Left colon (tissue), 2 donors: ENCODE data around the gene CPVL. TPM values are rescaled to one million over a fixed set of nuclear protein-coding genes. Genes with fewer than 3 reads are reported as not detected.

Source experiments
- ATAC-seq: fragments of 200-7000 bp; cut with Tn5 transposase; one replicate; pipeline ENCODE4 v1.9.1; 2020; ENCODE audit warnings: mild to moderate bottlenecking, moderate library complexity
- DNase-seq, 2 donors: peaks; one replicate each; pipeline ENCODE4 v3.0.0-alpha.2; 2020
- intact Hi-C, 2 donors: fragments of 100-400 bp; cut with DNase I in 1 of 2; cut with micrococcal nuclease in 1 of 2; formaldehyde crosslinking; loops; one replicate each; pipeline versions ENCODE4 v1.11.2 to v1.14.0; 2022; cut with DNase I, micrococcal nuclease
- total RNA-seq, 2 donors: library from RNA; stranded (reverse); fragmentation: NEBNext Ultra II Directional; extraction: Animal tissue kit (Norgen Biotek cat#: 25700); gene quantifications; one replicate each; pipeline ENCODE4 v1.2.1, GENCODE V29; 2021
- donor health status: DM: no; HTN: no; CAD: no.
- donor health status: DM: yes; HTN: yes; CAD: no.

The CPVL gene
- total RNA-seq, 2 donors from 2014 or later, result 4.7 to 18.4 TPM

GRCh38 chr7:29035044-29035740, 111.1 kb downstream of the CPVL start:
- intact Hi-C loops, result no loop called here
- DNase-seq (no peak), ATAC-seq (no peak)

GRCh38 chr7:29033584-29033983, 112.8 kb downstream of the CPVL start:
- ATAC-seq, result no peak
- no peak for DNase-seq
- intact Hi-C loops, result no loop called here

- intact Hi-C loops, result no loop called here
- DNase-seq (no peak), ATAC-seq (no peak)
Measured at GRCh38 chr7:29032146-29032545, 114.2 kb downstream of the CPVL start.

- ATAC-seq, result no peak
- intact Hi-C loops, result no loop called here
Measured at GRCh38 chr7:29030781-29031275, 115.5 kb downstream of the CPVL start.

DNA sequence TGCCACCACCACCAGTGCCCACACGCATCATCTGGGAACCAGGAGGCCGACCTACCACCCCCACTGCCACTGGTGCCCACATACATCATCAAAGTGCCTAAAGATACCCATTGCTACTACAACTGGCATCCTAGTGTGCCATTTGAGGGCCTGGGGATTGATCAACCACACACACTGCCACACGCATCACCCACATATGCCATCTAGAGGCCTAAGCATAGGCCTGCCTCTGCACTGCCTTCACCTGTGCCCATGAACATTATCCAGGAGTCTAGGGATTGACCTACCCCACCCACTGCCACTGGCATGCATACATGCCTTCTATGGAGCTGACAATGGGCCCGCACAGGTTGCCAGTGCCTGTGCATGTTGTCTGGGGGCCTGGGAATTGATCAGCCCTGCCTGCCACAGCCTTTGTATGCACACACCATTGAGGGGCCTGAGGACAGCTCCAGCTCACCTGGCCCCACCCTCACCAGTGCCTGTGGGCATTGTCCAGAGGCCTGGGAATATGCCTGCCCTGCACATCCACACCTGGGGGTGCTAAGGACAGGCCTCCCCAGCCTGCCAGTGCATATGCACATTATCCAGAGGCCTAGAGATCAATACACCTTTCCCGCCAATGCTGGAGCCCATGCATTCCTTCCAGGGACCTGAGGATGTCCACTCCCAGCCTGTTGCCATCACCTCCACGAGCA, 123.9 kb downstream of the CPVL start:
- intact Hi-C loops, result no loop called here
- DNase-seq (no peak), ATAC-seq (no peak)

More at GRCh38 chr7:29030781-29031275, 115.5 kb downstream of the CPVL start:
- DNase-seq, result no peak

GRCh38 chr7:29019896-29020295, 126.4 kb downstream of the CPVL start:
- intact Hi-C loops, result no loop called here
- no peak for DNase-seq
- ATAC-seq, result no peak

DNA sequence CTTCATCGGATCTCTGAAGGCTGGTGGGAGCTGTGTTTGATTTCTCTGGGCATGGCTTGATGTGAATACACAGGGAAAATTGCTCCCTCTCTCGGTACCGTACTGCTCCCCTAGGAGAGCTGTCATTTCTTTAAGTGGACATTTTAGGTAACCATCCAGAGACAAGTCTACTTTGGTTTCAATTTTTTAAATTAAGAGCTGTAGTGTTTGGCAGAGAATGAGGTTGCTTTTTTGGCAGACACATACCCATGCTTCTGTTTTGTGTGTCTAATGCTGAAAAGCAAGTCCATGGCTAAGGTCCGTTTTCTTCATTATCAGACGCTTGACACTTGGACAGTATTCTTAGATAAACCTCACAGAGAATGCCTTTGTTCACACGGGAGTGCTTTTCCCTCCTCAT, 127.0 kb downstream of the CPVL start:
- DNase-seq (no peak), ATAC-seq (no peak)
- intact Hi-C loops, result no loop called here

DNA sequence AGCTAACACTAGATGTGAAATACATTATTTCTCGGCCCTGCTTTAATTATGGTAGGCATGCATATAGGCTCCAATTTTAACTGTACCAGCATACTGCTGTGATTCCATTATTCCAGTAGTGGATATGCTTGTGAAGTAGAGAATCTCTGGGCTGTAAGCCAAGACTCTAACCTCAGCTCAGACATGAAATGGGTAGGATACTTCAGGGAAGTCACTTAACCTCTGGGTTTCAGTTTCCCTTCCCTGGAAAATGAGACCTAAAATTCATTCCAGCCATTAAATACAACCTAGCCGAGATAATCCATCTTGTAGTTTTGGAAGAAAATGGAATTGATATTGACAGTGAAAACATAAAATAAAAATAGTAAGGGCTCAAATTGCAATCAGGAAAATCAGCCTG, 128.6 kb downstream of the CPVL start:
- intact Hi-C loops, result no loop called here
- DNase-seq (no peak), ATAC-seq (no peak)

DNA sequence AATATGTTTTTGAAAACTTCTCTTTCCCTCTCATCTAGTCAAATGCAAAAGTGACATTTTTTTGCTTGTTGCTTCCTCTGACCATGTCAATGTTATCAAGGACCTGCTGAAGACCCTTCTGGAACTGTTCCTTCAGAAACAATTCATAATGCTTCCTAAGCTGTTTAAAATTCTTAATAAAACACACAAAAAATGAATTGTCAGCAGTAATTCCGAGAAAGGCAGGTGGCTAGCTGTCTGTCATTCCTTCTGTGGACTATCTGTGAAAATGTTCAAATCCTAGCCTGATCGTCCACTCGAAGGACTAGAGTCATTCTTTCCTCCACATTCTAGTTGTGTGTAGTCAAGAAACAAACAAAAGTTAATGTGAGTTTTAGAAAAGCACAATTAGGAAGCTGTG, 131.6 kb downstream of the CPVL start:
- ATAC-seq (no peak), DNase-seq (no peak)
- intact Hi-C loops, result no loop called here

DNA sequence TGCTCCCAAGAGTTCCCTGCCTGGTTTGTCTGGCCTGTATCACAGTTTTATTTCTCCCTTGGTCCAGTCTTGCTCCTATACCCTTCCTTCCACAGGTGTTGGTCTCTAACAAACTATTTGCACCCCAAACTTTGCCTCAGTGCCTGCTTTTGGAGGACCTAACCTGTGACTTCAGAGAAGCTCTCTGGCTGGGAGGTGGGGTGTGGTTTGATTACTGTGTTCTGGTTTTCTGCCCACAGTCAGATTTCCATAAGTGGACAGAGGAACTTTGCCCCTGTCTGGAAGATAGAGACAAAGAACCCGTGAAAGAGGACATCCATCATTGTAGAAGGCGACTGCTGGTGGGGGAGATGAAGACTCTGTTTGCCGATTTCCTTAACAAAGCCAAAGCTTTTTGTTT, 132.4 kb downstream of the CPVL start:
- ATAC-seq (no peak), DNase-seq (no peak)
- intact Hi-C loops, result no loop called here

DNA sequence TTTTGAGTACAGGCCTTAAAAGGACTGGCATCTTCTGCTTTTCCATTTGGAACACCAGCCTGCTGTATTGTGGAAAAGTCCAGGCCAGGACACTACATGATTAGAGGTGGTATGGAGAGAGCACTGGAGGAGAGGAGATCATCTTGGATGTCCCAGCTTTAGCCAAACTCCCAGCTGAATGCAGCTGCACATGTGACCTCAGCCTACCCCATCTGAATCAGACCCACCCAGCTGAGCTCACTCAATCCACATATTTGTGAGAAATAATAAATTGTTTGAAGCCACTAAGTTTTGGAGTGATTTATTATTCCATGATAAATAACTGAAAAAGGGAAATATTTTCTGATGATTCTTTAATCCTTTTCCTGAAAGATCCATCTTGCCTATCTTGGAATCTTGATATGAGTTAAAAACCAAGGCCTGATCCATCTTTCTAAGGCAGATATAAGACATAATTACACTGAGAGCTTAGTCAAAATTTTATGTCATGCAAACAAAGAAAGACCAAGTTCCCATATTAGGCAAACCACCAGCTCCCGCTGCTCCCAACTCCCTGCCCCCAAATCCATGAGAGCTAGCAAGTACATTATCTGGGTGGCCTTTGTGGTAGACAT, 133.1 kb downstream of the CPVL start:
- intact Hi-C loops, result no loop called here
- no peak for ATAC-seq
- DNase-seq, result no peak

GRCh38 chr7:29009947-29010346, 136.4 kb downstream of the CPVL start:
- DNase-seq (no peak), ATAC-seq (no peak)
- intact Hi-C loops, result no loop called here

DNA sequence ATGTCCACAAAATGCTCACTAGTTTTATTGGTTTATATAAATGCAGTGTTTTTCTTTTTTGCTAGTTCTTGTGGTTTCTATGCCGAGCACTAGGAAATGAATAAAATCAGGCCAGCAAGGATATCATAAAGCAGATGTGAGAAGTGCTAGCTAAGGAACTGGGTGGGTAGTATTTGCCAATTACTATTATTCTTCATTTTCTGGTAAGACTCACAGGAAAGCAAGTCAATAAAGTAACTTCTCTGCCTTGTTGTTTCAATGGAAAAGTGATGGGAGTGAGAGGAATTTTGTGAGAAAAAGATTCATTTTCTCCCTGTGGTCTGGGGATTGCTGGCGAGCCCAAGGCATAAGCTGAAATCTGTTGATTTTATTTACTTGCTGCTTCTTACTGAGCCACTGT, 137.7 kb downstream of the CPVL start:
- intact Hi-C loops, result no loop called here
- DNase-seq (no peak), ATAC-seq (no peak)

- intact Hi-C loops, result no loop called here
- DNase-seq, result no peak
- ATAC-seq, result no peak
Measured at GRCh38 chr7:29007127-29007526, 139.2 kb downstream of the CPVL start.

- ATAC-seq, result peak; percentile 82
- intact Hi-C loops, result no loop called here
- DNase-seq, result no peak
Measured at GRCh38 chr7:29005829-29006228, 140.5 kb downstream of the CPVL start.

- DNase-seq (no peak), ATAC-seq (no peak)
- intact Hi-C loops, result no loop called here
Measured at GRCh38 chr7:29005406-29005805, 140.9 kb downstream of the CPVL start.

DNA sequence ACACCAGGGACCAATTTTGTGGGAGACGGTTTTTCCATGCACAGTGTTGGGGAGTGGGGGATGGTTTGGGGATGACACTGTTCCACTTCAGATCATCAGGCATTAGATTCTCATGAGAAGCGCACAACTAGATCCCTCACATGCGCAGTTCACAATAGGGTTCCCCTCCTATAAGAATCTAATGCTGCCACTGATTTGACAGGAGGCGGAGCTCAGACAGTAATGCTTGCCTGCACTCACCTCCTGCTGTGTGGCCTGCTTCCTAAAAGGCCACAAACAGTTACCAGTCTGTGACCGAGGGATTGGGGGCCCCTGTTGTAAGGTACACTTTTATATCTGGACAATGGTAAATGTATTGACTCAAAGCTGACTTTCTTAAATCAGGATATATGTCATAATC, 142.6 kb downstream of the CPVL start:
- intact Hi-C loops, result no loop called here
- no peak for ATAC-seq
- no peak for DNase-seq

DNA sequence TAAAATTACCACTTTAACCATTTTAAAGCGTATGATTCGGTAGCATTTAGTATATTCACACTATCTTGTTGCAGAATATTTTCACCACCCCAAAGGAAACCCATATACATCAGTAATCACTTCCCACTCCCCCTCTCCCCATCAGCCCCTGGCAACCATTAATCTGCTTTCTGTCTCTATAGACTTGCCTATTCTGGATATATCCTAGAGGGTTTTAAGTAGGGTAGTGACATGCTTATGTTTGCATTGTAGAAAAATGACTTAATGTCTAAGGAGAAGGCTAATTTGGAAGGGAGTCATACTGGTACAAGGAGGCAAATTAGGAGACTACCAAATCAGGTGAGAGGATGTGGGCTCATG, 145.6 kb downstream of the CPVL start:
- intact Hi-C loops, result no loop called here
- DNase-seq, result no peak
- ATAC-seq, result no peak

DNA sequence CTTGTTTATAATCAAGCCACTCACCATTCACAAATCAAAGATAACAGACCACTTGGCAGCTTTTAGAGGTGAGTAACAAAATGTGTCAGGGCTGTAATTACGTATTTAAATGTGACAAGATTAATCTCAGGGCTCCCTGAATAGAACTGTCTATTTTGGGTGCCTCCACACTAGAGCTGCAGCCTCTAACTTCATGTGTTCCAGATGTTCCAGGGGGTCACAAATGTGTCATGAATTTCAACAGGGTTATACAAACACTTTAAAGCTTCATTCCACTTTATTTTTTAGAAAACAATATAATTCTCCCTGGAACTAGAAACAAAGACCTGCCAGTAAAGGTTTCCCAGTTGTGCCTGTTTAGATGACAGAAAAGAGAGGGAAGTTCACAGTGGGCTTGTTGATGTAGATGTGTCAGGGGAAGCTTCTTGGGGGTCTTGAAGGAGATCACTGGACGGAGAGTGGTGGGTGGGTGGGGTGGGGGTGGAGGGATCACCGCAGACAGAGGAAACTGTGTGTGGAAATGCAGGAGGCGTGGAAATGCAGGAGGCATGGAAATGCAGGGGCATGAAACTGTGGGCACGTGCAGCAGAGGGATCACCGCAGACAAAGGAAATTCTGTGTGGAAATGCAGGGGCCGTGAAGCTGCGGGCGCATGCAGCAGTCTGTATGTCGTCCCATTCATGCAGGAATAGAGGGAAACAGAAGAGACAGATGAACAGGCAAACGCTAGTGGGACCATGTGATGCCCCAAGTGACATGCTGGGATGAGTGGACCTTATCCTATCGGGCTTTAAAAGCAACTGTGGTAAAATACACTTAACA, 146.2 kb downstream of the CPVL start:
- ATAC-seq, result no peak
- intact Hi-C loops, result no loop called here
- no peak for DNase-seq

GRCh38 chr7:28999427-28999826, 146.9 kb downstream of the CPVL start:
- DNase-seq (no peak), ATAC-seq (no peak)
- intact Hi-C loops, result no loop called here
